Measurements from ENCODE around the gene HSDL2. TPM values are rescaled to one million over a fixed set of nuclear protein-coding genes. Genes with fewer than 3 reads are reported as not detected.

The HSDL2 gene
- total RNA-seq, 1 donor from 2014 or later: 21.1 TPM

DNA sequence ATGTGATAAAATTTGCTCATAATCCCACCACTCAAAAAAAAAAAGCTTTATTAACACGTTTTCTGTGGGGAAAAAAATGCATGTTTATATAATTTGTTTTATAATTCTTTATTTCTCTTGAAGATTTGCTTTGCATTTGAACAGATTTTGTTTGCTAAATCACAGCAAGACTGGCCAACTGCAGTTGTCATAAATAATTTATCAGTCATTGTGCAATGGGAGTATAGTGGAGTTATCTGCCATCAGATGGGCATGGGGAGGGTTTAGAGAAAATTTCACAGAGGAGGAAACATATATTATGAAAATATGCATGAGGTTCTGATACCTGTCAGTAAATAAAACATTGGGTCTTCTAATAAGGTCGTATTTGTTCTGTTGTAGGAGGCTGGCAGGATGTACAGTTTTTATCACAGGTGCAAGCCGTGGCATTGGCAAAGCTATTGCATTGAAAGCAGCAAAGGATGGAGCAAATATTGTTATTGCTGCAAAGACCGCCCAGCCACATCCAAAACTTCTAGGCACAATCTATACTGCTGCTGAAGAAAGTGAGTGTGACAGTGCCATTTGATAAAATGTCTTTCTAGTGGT, 23.8 kb downstream of the HSDL2 start:
- H3K79me2 ChIP-seq (ENCODE audit: insufficient read depth, low read length): no peaks in the 10 kb centered on the region
- TF ChIP-seq, protein P1, sequence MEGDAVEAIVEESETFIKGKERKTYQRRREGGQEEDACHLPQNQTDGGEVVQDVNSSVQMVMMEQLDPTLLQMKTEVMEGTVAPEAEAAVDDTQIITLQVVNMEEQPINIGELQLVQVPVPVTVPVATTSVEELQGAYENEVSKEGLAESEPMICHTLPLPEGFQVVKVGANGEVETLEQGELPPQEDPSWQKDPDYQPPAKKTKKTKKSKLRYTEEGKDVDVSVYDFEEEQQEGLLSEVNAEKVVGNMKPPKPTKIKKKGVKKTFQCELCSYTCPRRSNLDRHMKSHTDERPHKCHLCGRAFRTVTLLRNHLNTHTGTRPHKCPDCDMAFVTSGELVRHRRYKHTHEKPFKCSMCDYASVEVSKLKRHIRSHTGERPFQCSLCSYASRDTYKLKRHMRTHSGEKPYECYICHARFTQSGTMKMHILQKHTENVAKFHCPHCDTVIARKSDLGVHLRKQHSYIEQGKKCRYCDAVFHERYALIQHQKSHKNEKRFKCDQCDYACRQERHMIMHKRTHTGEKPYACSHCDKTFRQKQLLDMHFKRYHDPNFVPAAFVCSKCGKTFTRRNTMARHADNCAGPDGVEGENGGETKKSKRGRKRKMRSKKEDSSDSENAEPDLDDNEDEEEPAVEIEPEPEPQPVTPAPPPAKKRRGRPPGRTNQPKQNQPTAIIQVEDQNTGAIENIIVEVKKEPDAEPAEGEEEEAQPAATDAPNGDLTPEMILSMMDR (IDR thresholded peaks at IDR 0.05; ENCODE audit: insufficient read depth, low read depth, low read length): no peak
- no peak for TF ChIP-seq EZH2 (IDR thresholded peaks at IDR 0.05; ENCODE audit: insufficient read depth, low read length)
- H3K27ac ChIP-seq (ENCODE audit: low read depth, low read length): no peak overlapping the region
- H3K4me3 Mint-ChIP-seq (ENCODE audit: unreplicated experiment): no peak overlapping the region
- DNase-seq (ENCODE audit: low read depth) (no peak), FAIRE-seq (no peak)
- no peak overlapping the region for H2AFZ ChIP-seq (ENCODE audit: low read depth, low read length)
- no peaks in the 10 kb centered on the region for H3K4me1 ChIP-seq (ENCODE audit: insufficient read depth, low read length)
- no peaks in the 10 kb centered on the region for H3K9me3 ChIP-seq (ENCODE audit: insufficient read depth, low read depth, low read length)
- H3K36me3 Mint-ChIP-seq (ENCODE audit: low read depth, unreplicated experiment): peaks cover 15% of the 10 kb centered on the region
- H3K36me3 ChIP-seq (ENCODE audit: insufficient read depth, low read length): no peaks in the 10 kb centered on the region
- no peak overlapping the region for H3K27ac Mint-ChIP-seq (ENCODE audit: unreplicated experiment)
- no peaks in the 10 kb centered on the region for H3K27me3 ChIP-seq (ENCODE audit: insufficient read depth, low read length)
- H4K20me1 ChIP-seq (ENCODE audit: insufficient read depth, low read length): no peaks in the 10 kb centered on the region
- H3K9ac ChIP-seq (ENCODE audit: low read length): no peak overlapping the region
- H3K4me1 Mint-ChIP-seq (ENCODE audit: low read depth, unreplicated experiment): peaks cover 5% of the 10 kb centered on the region
- H3K9me3 Mint-ChIP-seq (ENCODE audit: unreplicated experiment): peaks cover 15% of the 10 kb centered on the region
- no peaks in the 10 kb centered on the region for H3K27me3 Mint-ChIP-seq (ENCODE audit: low read depth, unreplicated experiment)
- no peak overlapping the region for H3K4me2 ChIP-seq (ENCODE audit: low read length)
- H3K4me3 ChIP-seq (ENCODE audit: insufficient read depth, low read depth, low read length): no peak overlapping the region

DNA sequence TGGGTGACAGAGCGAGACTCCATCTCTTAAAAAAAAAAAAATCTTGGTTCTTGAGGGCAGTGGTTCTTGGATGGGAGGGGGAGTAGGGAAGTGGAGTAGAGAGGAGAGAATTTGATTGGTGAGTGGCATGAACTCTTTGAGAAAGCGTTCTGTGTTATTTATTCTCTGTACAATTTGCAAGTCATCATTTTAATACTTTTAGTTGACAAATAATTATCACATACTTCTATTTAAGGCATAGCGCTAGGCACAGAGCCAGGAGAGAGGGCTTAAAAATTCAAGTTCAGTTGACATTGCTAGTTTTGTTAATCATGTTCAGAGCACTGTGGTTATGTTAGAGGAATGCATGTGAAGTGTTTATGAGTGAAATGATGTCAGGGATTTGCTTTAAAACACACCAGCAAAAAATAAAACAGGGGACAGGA, 24.6 kb downstream of the HSDL2 start:
- FAIRE-seq (no peak), DNase-seq (ENCODE audit: low read depth) (peak; percentile 36)
- no peak overlapping the region for H3K27ac Mint-ChIP-seq (ENCODE audit: unreplicated experiment)
- Histone ChIP-seq H3K4me3 (ENCODE audit: insufficient read depth, low read depth, low read length) (no peak overlapping the region), H3K4me1 (ENCODE audit: insufficient read depth, low read length) (no peaks in the 10 kb centered on the region), H3K9ac (ENCODE audit: low read length) (no peak overlapping the region), H3K9me3 (ENCODE audit: insufficient read depth, low read depth, low read length) (no peaks in the 10 kb centered on the region), H3K4me2 (ENCODE audit: low read length) (no peak overlapping the region), H4K20me1 (ENCODE audit: insufficient read depth, low read length) (no peaks in the 10 kb centered on the region), H3K79me2 (ENCODE audit: insufficient read depth, low read length) (no peaks in the 10 kb centered on the region), H3K27me3 (ENCODE audit: insufficient read depth, low read length) (no peaks in the 10 kb centered on the region), H3K36me3 (ENCODE audit: insufficient read depth, low read length) (no peaks in the 10 kb centered on the region), H2AFZ (ENCODE audit: low read depth, low read length) (no peak overlapping the region), H3K27ac (ENCODE audit: low read depth, low read length) (no peak overlapping the region)
- peaks cover 7% of the 10 kb centered on the region for H3K9me3 Mint-ChIP-seq (ENCODE audit: unreplicated experiment)
- peaks cover 5% of the 10 kb centered on the region for H3K4me1 Mint-ChIP-seq (ENCODE audit: low read depth, unreplicated experiment)
- H3K4me3 Mint-ChIP-seq (ENCODE audit: unreplicated experiment): no peak overlapping the region
- H3K27me3 Mint-ChIP-seq (ENCODE audit: low read depth, unreplicated experiment): no peaks in the 10 kb centered on the region
- H3K36me3 Mint-ChIP-seq (ENCODE audit: low read depth, unreplicated experiment): peaks cover 8% of the 10 kb centered on the region
- TF ChIP-seq, protein P1 (IDR thresholded peaks at IDR 0.05; ENCODE audit: insufficient read depth, low read depth, low read length): no peak
- no peak for TF ChIP-seq EZH2 (IDR thresholded peaks at IDR 0.05; ENCODE audit: insufficient read depth, low read length)

- no peaks in the 10 kb centered on the region for H3K4me1 ChIP-seq (ENCODE audit: insufficient read depth, low read length)
- H3K79me2 ChIP-seq (ENCODE audit: insufficient read depth, low read length): no peaks in the 10 kb centered on the region
- no peak overlapping the region for H3K9ac ChIP-seq (ENCODE audit: low read length)
- no peaks in the 10 kb centered on the region for H3K36me3 ChIP-seq (ENCODE audit: insufficient read depth, low read length)
- H3K27me3 ChIP-seq (ENCODE audit: insufficient read depth, low read length): no peaks in the 10 kb centered on the region
- no peak overlapping the region for H3K4me3 Mint-ChIP-seq (ENCODE audit: unreplicated experiment)
- FAIRE-seq: no peak
- TF ChIP-seq, protein P1 (IDR thresholded peaks at IDR 0.05; ENCODE audit: insufficient read depth, low read depth, low read length): no peak
- TF ChIP-seq EZH2 (IDR thresholded peaks at IDR 0.05; ENCODE audit: insufficient read depth, low read length): no peak
- no peak for DNase-seq (ENCODE audit: low read depth)
- H3K9me3 Mint-ChIP-seq (ENCODE audit: unreplicated experiment): no peaks in the 10 kb centered on the region
- no peak overlapping the region for H2AFZ ChIP-seq (ENCODE audit: low read depth, low read length)
- H3K4me3 ChIP-seq (ENCODE audit: insufficient read depth, low read depth, low read length): no peak overlapping the region
- no peaks in the 10 kb centered on the region for H4K20me1 ChIP-seq (ENCODE audit: insufficient read depth, low read length)
- H3K4me1 Mint-ChIP-seq (ENCODE audit: low read depth, unreplicated experiment): peaks cover 5% of the 10 kb centered on the region
- no peaks in the 10 kb centered on the region for H3K27me3 Mint-ChIP-seq (ENCODE audit: low read depth, unreplicated experiment)
- no peaks in the 10 kb centered on the region for H3K9me3 ChIP-seq (ENCODE audit: insufficient read depth, low read depth, low read length)
- H3K27ac ChIP-seq (ENCODE audit: low read depth, low read length): no peak overlapping the region
- H3K27ac Mint-ChIP-seq (ENCODE audit: unreplicated experiment): no peak overlapping the region
- H3K4me2 ChIP-seq (ENCODE audit: low read length): no peak overlapping the region
- peaks cover 6% of the 10 kb centered on the region for H3K36me3 Mint-ChIP-seq (ENCODE audit: low read depth, unreplicated experiment)
Observed at GRCh38 chr9:112408275-112408674, 28.4 kb downstream of the HSDL2 start.
